Large intestine (tissue), 3 donors: ENCODE results near the gene BDH1. TPM values are rescaled to one million over a fixed set of nuclear protein-coding genes. Genes with fewer than 3 reads are reported as not detected.

ENCODE experiments used
- DNase-seq, 2 donors: peaks; one replicate each; pipeline versions ENCODE4 v3.0.0 to v3.0.0-alpha.2; 2013
- H3K27ac ChIP-seq: one replicate; pipeline ENCODE4 v1.5.1; 2013; ENCODE audit warnings: low read length
- H3K27me3 ChIP-seq: 2 replicates; pipeline ENCODE4 v1.6.1; 2013; ENCODE audit warnings: low read length; ENCODE audit not compliant: control insufficient read depth, insufficient read depth
- H3K36me3 ChIP-seq: 2 replicates; pipeline ENCODE4 v1.6.1; 2013; ENCODE audit warnings: low read length; ENCODE audit not compliant: control insufficient read depth, insufficient read depth
- H3K4me1 ChIP-seq: one replicate; pipeline ENCODE4 v1.6.1; 2013; ENCODE audit warnings: low read length; ENCODE audit not compliant: control insufficient read depth, insufficient read depth
- H3K4me3 ChIP-seq: one replicate; pipeline ENCODE4 v1.5.1; 2013; ENCODE audit warnings: low read length
- H3K9me3 ChIP-seq: one replicate; pipeline ENCODE4 v1.6.1; 2013; ENCODE audit warnings: mild to moderate bottlenecking, low read depth, low read length, moderate library complexity; ENCODE audit not compliant: control insufficient read depth
- WGBS: methylation state at CpG from one replicate; pipeline ENCODE4 v1.1.5; 2013; ENCODE audit warnings: low lambda C conversion rate; ENCODE audit not compliant: insufficient coverage; 5-methylcytosine and 5-hydroxymethylcytosine counted together
- polyA plus RNA-seq: library from polyadenylated mRNA; unstranded; fragments of 120-200 nt; gene quantifications from one replicate; pipeline ENCODE4 v1.2.1, GENCODE V29; 2013

BDH1 gene
- polyA plus RNA-seq, 1 donor = 71.0 TPM

GRCh38 chr3:197507081-197507480, 48.7 kb downstream of the BDH1 start:
- Histone ChIP-seq H3K36me3 (peaks cover 9% of the 10 kb centered on the region), H3K27me3 (no peaks in the 10 kb centered on the region), H3K27ac (no peak overlapping the region), H3K4me3 (no peak overlapping the region), H3K4me1 (peaks cover 8% of the 10 kb centered on the region), H3K9me3 (peaks cover 3% of the 10 kb centered on the region)
- no CpG with 5 or more reads among the region's 8 CpGs for WGBS
- no peak for DNase-seq

GRCh38 chr3:197505796-197506548, 49.8 kb downstream of the BDH1 start:
- no peak for DNase-seq
- Histone ChIP-seq H3K4me1 (peaks cover 3% of the 10 kb centered on the region), H3K9me3 (peaks cover 3% of the 10 kb centered on the region), H3K4me3 (no peak overlapping the region), H3K27me3 (no peaks in the 10 kb centered on the region), H3K36me3 (no peaks in the 10 kb centered on the region), H3K27ac (no peak overlapping the region)
- no CpG with 5 or more reads among the region's 24 CpGs for WGBS

GRCh38 chr3:197504641-197505121, 51.1 kb downstream of the BDH1 start:
- no peak for DNase-seq
- no peak overlapping the region for H3K4me3 ChIP-seq
- peaks cover 3% of the 10 kb centered on the region for H3K9me3 ChIP-seq
- H3K27ac ChIP-seq = no peak overlapping the region
- no peaks in the 10 kb centered on the region for H3K36me3 ChIP-seq
- no CpG with 5 or more reads among the region's 15 CpGs for WGBS
- H3K4me1 ChIP-seq = peaks cover under 1% of the 10 kb centered on the region
- H3K27me3 ChIP-seq = no peaks in the 10 kb centered on the region

GRCh38 chr3:197504229-197504628, 51.5 kb downstream of the BDH1 start:
- Histone ChIP-seq H3K4me1 (no peaks in the 10 kb centered on the region), H3K9me3 (peaks cover 3% of the 10 kb centered on the region), H3K27ac (no peak overlapping the region), H3K4me3 (no peak overlapping the region), H3K27me3 (no peaks in the 10 kb centered on the region), H3K36me3 (no peaks in the 10 kb centered on the region)
- no peak for DNase-seq
- no CpG with 5 or more reads among the region's 7 CpGs for WGBS

- no peak overlapping the region for H3K27ac ChIP-seq
These were observed 52.1 kb downstream of the BDH1 start for GRCh38 chr3:197503652-197504051.

GRCh38 chr3:197501879-197502620, 53.7 kb downstream of the BDH1 start:
- WGBS = no CpG with 5 or more reads among the region's 12 CpGs
- peaks cover 12% of the 10 kb centered on the region for H3K9me3 ChIP-seq
- no peaks in the 10 kb centered on the region for H3K4me1 ChIP-seq
- no peak for DNase-seq
- H3K27me3 ChIP-seq = no peaks in the 10 kb centered on the region
- H3K36me3 ChIP-seq = no peaks in the 10 kb centered on the region
- no peak overlapping the region for H3K27ac ChIP-seq
- H3K4me3 ChIP-seq = no peak overlapping the region

More at GRCh38 chr3:197503652-197504051, 52.1 kb downstream of the BDH1 start:
- Histone ChIP-seq H3K9me3 (peaks cover 8% of the 10 kb centered on the region), H3K27me3 (no peaks in the 10 kb centered on the region), H3K36me3 (no peaks in the 10 kb centered on the region), H3K4me3 (no peak overlapping the region), H3K4me1 (no peaks in the 10 kb centered on the region)
- no peak for DNase-seq
- WGBS = 100% methylated on average over 1 of the region's 1 CpG

GRCh38 chr3:197501496-197501878, 54.3 kb downstream of the BDH1 start:
- Histone ChIP-seq H3K36me3 (no peaks in the 10 kb centered on the region), H3K4me1 (no peaks in the 10 kb centered on the region), H3K4me3 (no peak overlapping the region), H3K9me3 (peaks cover 12% of the 10 kb centered on the region), H3K27me3 (no peaks in the 10 kb centered on the region), H3K27ac (no peak overlapping the region)
- WGBS = no CpG with 5 or more reads among the region's 1 CpG
- no peak for DNase-seq

GRCh38 chr3:197500812-197501211, 55.0 kb downstream of the BDH1 start:
- peaks cover 10% of the 10 kb centered on the region for H3K9me3 ChIP-seq
- H3K4me1 ChIP-seq = no peaks in the 10 kb centered on the region
- no peaks in the 10 kb centered on the region for H3K27me3 ChIP-seq
- DNase-seq = no peak
- no peaks in the 10 kb centered on the region for H3K36me3 ChIP-seq
- no peak overlapping the region for H3K4me3 ChIP-seq
- no peak overlapping the region for H3K27ac ChIP-seq

- no CpG with 5 or more reads among the region's 8 CpGs for WGBS
- Histone ChIP-seq H3K36me3 (no peaks in the 10 kb centered on the region), H3K4me3 (no peak overlapping the region), H3K4me1 (peaks cover 5% of the 10 kb centered on the region), H3K27ac (no peak overlapping the region), H3K27me3 (no peaks in the 10 kb centered on the region), H3K9me3 (peaks cover 10% of the 10 kb centered on the region)
- DNase-seq = no peak
These were observed 56.3 kb downstream of the BDH1 start for GRCh38 chr3:197499427-197499826.

- H3K27ac ChIP-seq = no peak overlapping the region
- no peak for DNase-seq
- no peaks in the 10 kb centered on the region for H3K36me3 ChIP-seq
- no peak overlapping the region for H3K4me3 ChIP-seq
- H3K4me1 ChIP-seq = peaks cover 5% of the 10 kb centered on the region
- WGBS = no CpG with 5 or more reads among the region's 60 CpGs
- H3K27me3 ChIP-seq = no peaks in the 10 kb centered on the region
- H3K9me3 ChIP-seq = peaks cover 10% of the 10 kb centered on the region
These were observed 57.1 kb downstream of the BDH1 start for GRCh38 chr3:197498499-197499241.
